HG02623 (cell line): ENCODE measurements around the gene ERMP1.
"Not testable (repeated sequence)": the region's sequence is repeated elsewhere in the genome, so short reads cannot be mapped to it uniquely, and the experiment has no call there.

Experiments
- ATAC-seq: cut with Tn5 transposase; IDR thresholded peaks from one replicate; pipeline ENCODE4 v1.9.1; 2021; ENCODE audit warnings: moderate library complexity; ENCODE audit not compliant: unreplicated experiment

ERMP1 gene

GRCh38 chr9:5832538-5833529 is at the start of gene ERMP1:
TSS of gene ERMP1 (minus strand) at chr9:5833117. CDS start at chr9:5833027, 90 bp downstream.
- ATAC-seq = peak; percentile 83

- not testable (repeated sequence) for ATAC-seq
Observed at GRCh38 chr9:5882244-5883012, 49.5 kb upstream of the ERMP1 start.

GRCh38 chr9:5879419-5880181 is 46.7 kb upstream of the ERMP1 start:
- no peak for ATAC-seq

- no peak for ATAC-seq
Observed at GRCh38 chr9:5876711-5877110, 43.8 kb upstream of the ERMP1 start.

- no peak for ATAC-seq
Observed at GRCh38 chr9:5876026-5876425, 43.1 kb upstream of the ERMP1 start.

GRCh38 chr9:5874048-5874447 is 41.1 kb upstream of the ERMP1 start:
- no peak for ATAC-seq

GRCh38 chr9:5873439-5873838 is 40.5 kb upstream of the ERMP1 start:
- no peak for ATAC-seq

GRCh38 chr9:5872511-5872910 is 39.6 kb upstream of the ERMP1 start:
- no peak for ATAC-seq

- ATAC-seq = no peak
Observed at GRCh38 chr9:5871785-5872184, 38.9 kb upstream of the ERMP1 start.

- ATAC-seq = no peak
Observed at GRCh38 chr9:5870691-5871090, 37.8 kb upstream of the ERMP1 start.

- no peak for ATAC-seq
Observed at GRCh38 chr9:5870020-5870339, 37.1 kb upstream of the ERMP1 start.

- no peak for ATAC-seq
Observed at GRCh38 chr9:5869315-5870019, 36.5 kb upstream of the ERMP1 start.

GRCh38 chr9:5868235-5868634 is 35.3 kb upstream of the ERMP1 start:
- no peak for ATAC-seq

GRCh38 chr9:5866685-5867084 is 33.8 kb upstream of the ERMP1 start:
- no peak for ATAC-seq

- no peak for ATAC-seq
Observed at GRCh38 chr9:5866272-5866671, 33.4 kb upstream of the ERMP1 start.

- no peak for ATAC-seq
Observed at GRCh38 chr9:5864446-5864845, 31.5 kb upstream of the ERMP1 start.

GRCh38 chr9:5863092-5863746 is 30.3 kb upstream of the ERMP1 start:
- no peak for ATAC-seq

- no peak for ATAC-seq
Observed at GRCh38 chr9:5858833-5859232, 25.9 kb upstream of the ERMP1 start.

GRCh38 chr9:5857928-5858327 is 25.0 kb upstream of the ERMP1 start:
- ATAC-seq = no peak
